GM19328 (cell line): ENCODE data around the gene PARD3.

Experiments
- ATAC-seq: cut with Tn5 transposase; IDR thresholded peaks from one replicate; pipeline ENCODE4 v1.9.1; 2021; ENCODE audit warnings: mild to moderate bottlenecking, moderate library complexity; ENCODE audit not compliant: unreplicated experiment

Gene PARD3

DNA sequence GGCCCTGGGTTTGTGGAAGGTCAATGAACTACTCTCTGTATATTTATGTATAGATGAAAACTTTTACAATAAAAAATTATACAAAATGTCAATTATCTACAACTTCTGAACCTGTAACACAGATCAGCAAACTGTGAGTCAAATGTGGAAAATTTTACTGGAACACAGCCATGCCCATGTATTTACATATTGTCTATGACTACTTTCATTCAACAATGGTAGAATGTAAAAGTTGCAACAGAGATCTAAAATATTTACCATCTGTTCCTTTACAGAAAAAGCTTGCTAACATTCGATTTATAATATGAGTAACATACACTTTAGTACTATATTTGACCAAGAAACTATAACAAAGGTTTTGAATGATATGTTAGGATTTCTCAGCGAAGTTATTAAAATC, 481.6 kb downstream of the PARD3 start:
- no peak for ATAC-seq

DNA sequence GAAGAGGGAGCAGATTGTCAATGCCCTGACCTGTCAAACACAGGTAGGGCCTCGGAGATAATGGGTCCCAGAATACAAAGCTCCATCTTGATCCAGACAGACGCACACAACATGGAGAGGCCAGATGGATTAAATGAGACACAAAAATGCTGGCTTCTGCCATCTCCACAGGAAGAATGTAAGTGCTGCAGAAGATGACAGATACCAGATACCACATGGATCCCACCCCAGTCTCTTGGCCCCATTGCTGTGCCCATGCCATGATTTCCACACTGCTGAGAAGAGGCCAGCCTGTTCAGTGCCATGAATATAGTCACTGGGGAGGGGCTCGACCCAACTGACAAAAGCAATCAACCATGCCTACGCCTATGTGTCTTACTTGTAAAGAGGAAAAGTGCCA, 487.9 kb downstream of the PARD3 start:
- ATAC-seq = no peak

DNA sequence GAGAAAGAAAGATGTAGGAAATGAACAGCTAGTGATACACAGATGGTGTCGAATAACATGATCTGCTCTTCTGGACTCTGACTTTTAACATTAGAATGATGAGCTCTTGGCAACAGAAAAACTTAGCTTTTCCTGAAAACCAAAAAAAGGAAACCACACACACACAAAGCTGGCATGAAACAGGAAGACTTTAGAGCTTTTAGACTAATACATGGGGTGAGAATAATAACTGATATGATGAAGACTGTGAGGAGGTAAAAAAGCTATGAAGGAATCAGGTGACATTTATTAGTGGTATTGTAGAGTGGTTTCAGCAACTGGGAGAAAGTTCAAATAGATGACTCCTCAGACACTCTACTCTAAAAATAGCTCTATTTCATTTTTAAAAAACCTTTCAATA, 491.9 kb downstream of the PARD3 start:
- ATAC-seq = no peak

DNA sequence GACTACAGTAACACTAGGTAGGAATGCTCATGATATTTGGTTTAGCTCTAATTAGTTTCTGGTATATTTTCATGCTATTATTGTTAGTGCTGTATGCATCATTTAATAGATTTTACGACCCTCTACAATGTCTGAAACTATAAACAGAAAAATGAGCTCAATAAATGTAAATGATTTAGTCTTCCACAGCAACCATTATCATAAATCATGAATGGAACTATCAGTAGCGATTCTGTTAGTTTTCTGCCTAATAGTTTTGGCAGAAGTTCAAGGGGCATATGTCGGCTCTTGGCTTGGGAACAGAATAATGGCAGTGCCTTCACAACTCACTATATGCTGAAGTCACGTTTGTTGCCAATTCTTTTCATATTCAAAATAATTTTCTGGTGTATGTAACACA, 494.8 kb downstream of the PARD3 start:
- no peak for ATAC-seq

DNA sequence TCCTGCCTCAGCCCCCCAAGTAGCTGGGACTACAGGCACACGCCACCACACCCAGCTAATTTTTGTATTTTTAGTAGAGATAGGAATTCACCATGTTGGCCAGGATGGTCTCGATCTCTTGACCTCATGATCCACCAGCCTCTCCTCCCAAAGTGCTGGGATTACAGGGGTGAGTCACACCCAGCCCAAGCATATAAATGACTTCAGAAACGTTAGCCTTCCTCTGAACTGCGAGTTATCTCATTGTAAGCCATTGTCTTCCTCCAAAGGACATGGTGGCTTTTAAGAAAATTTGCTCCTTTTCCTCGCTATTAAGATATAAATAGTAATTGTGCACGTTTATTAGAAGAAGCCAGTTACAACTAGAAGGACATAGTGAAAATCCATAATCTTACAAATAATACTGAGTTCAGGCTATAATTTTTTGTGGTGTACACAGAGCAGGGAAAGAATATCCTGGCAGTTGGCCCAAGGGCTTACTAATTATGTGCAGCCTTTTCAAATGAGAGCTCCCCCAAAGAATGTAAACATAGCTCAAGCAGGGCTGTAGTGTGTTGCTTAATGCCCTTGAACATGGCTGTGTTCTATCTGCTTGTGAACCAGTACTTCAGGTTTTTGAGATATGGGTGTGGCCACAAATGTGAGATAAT, 495.8 kb downstream of the PARD3 start:
- no peak for ATAC-seq

DNA sequence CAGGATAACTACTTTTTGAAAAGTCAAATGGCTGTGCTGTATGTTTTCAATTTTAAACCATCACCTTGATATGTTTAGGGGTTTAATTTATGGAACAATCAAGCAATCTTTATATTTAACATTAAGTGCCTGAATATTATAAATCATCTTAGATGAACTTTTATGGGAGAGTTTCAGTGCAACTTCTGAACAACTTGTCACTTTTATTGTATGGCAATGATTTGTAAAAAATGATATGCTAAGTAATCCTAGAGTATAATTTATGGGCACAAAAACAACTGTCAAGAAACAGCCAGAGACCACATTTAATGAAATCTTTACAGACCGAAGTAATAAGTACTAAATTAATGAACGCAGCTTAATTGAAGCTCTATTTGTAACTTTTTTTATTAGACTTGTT, 498.9 kb downstream of the PARD3 start:
- ATAC-seq = no peak

DNA sequence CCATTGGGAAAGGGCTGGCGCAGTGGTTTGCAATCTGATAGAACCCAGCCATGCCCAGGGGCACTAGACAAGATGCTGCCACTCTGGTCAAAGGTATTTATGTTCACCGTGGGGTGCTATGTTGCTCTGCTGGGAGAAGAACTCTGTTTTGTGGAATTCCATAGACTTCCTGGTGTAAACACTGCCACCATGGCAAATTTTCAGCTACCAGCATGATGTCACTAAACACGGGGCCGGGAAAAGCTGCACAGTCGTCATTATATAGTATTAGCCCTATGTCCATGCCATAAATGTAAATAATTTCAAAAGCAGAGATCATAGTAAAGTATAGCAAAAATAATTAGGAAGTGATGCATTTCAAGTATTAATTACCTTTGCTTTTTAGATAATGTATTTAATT, 500.6 kb downstream of the PARD3 start:
- ATAC-seq = no peak

DNA sequence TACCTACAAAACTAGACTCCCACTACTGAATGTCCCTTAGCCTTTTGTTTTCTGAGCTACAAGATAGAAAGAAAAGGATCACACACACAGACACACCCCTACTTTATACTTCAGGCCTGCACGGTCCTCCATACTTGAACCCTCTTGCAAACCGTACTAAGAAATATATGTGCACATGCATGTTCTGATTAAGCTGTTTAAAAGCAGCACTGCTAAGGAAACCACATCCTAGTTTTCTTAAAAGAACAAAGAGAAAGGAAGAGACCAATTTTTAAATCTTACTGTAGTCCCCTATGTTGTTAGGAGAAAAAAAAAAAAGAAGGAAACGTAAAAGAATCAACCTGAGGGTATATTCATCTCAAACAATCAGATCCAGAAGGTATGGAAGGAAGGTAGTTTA, 501.2 kb downstream of the PARD3 start:
- no peak for ATAC-seq

DNA sequence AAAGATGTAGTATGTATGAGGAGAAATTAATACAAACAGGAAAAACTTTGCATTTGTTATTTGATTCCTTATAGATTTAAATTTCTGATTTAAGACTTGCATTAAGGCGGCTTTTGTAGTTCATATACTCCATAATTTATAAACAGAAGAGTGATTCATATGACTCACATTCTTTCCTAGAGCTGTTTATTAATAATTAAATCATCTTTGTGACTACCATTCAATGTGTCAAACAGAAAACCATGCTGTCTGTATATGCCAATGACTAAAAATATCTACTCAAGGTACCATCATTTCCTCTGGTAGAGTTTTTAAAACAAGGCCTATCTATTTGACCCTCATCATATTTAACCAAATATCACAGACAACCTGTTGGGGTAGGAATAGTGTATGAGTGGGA, 501.7 kb downstream of the PARD3 start:
- ATAC-seq = no peak

DNA sequence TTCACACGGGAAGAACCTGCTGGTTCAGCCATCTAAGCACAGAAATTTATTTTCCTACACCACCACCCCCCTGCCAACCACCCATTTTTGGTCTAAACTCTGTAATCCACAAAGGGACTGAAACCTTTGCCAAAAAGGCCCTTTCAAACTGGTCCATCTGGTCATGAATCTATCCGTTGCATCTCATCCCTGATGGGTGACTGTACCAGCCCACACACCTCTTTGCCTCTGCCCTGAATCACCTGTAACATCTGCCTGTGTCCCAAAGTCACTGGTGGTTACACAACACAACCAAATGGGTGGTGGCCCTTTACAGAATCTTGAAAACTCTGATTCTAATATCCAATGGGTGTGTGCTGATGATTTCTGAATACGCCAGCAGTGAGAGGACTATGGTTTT, 503.4 kb downstream of the PARD3 start:
- no peak for ATAC-seq

DNA sequence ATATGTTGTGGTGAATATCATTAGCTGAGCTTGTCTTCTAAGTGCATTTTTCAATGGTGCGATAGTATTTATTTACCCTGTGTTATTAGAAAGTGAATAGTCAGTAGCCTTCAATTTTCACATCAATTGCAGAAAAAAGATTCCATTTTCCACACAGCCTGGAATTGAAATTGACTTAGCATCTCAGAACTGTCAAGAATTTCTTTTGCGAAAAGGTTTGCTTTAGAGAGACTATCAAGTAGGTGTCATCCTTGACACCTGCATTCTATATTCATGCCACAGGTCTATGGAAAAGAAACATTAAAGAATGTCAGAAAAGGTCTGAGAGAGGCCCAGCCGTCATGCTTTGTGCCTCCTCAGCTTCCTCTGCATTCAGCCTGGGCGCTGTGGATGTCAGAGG, 504.9 kb downstream of the PARD3 start:
- no peak for ATAC-seq

DNA sequence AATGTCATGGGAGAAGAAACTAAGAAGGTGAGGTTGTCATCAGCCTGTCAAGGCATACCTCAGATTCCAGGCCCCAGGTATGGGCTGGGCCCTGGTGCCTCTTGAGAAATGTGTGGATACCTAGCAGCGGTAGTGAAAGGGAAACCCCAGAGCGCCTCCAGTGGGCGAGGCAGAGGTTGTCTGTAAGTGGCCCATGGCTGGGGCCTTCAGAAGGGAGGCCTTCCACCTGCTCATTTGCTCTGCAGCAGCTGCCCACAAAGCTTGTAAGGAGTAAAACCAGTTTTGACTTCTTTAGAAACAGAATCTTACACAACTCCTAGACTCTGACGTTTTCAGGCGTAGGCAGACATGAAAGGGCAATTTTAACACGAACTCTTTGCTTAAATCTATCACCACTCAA, 509.9 kb downstream of the PARD3 start:
- peak; percentile 98 for ATAC-seq

DNA sequence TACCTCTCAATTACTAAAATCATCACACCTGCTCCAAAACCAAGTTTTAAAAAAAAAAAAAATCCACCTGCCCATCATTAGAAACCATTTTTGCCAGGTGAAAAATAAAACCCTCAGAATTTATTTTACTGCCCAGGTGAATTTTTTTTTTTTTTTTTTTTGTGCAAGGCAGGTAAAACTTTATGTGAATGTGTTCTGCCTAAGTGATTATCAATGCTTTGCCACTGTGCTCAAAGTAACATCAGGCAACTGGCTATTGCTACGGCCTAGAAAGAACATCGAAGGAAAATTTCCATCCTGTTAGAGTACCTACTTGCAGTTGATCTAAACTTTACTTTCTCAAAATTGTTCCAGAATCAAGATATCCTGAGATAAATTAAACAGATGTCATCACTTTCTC, 512.1 kb downstream of the PARD3 start:
- no peak for ATAC-seq

DNA sequence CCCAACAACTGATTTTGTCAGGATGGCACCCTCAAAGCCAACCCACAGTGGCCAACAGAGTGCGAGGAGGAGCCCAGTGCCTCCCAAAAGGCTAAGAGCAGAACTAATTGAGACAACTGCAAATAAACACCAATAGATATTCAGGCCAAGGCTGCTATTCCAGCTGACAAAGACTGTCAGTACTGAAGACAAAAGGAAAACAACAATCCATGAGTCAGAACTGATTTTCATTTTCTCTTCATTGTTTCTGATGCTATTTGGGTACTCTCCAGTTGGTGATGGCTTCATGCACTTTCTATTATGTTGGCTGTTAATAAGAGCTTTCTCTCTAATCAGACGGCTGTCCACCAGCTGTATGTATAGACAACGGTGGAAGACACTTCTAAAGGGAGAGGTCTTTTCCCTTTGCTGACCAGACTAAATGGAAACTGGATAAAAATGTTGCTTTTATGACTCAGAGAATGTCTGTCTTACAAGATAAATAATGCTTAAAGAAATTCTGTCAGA, 515.9 kb downstream of the PARD3 start:
- ATAC-seq = no peak

DNA sequence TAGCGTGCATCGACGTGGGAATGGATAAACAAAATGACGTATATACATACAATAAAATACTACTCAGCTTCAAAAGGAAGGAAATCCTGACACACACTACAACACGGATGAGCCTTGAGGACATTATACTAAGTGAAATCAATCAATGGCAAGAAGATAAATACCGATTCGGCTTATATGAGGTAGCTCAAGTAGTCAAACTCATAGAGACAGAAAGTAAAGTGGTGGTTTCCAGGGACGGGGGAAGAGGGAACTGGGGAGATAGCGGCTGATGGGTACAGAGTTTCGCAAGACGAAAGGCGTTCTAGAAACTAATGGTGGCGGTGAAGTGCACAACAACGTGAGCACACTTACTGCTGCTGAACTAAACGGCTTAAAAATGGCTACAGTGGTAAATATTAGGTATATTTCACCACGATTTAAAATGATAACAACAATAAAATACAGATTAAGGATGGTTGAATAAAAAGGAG, 516.7 kb downstream of the PARD3 start:
- ATAC-seq = no peak

DNA sequence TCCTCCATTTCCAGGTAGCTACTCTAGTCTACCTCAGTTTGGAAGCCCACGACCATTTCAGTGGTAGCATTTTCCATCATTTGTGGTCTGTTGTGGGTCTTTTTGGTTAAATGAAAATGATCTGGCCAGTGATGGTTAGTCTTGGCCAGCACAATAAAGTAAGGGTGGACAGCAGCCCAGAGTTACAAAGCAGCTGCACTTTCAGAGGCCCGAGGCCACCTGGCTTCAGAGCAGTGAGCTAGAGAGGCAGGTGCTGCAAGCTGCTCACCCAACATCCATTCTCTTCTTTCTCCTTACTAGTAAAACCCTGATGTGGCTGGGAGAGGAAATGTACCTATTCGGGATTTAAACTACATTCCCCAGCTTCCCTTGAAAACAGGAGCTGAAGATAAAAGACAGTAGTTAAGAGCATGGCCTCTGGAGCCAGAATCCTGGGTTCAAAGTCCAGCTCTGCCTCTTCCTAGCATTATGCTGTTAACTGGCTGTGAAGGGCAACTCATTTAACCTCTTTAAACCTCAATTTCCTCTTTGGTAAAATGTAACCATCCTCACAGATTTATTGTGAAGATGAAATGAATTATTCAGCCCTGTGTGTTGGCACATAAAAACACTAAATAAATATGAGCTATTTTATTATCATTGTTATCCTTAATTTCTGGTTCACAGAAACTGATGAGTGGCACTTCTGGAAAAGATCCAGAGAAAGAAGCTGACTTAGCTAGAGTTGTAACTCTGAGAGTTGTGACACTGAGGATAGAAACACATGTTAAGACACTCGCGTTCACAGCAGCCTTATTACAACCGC, 517.4 kb downstream of the PARD3 start:
- ATAC-seq = no peak

DNA sequence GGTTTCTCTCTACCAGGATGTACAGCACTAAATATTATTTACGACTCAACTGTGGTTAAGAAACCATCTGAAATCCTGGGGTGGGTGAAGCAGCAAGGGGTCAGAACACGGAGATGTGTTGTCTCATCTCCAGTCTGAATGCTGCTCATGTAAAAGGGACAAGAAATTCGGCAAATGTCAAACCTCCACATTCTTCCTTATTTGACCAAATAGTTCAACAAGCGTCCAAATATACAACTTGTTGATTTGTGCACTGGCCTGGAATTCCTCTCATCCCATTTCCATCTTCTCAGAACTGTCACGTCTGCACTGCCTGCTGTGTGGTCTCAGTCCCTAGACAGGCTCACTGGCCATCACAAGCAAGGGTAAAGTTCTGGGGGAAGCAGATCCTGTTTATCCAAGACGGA, 520.0 kb downstream of the PARD3 start:
- ATAC-seq = no peak

DNA sequence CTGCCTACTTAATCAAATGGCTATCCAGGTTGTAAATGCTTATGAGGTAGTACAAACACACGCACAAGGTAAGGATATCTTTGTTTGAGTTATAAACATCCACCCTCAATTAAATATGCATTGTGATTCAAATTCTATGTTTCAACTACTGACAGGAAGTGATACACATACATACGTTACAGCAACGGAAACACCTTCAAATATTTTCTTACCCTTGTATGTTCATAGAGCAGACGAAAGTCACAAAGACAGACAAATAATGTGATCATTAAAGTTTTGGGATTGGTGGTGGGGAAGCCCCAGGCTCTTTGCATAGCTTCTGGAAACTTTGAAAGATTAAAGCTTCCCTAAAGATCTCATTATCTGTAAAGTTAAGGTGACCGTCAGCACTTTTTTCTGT, 521.0 kb downstream of the PARD3 start:
- no peak for ATAC-seq

DNA sequence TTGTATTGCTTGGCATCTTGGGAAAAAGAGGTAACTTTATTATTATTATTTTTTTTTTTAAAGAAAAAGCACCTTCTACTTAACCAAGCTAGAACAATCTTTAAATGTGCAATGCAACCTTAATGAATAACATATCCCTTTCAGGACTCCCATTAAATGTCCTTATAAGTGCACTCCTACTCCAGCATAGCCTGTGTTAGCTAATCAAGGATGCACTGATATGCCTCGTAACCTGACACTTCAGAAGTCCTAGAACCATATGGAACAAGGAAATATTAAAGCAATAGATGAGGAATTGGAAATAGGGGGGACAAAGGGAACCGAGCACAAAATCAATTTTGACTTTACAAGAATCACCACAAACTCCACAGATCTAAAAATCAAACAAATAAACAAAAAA, 522.4 kb downstream of the PARD3 start:
- no peak for ATAC-seq

DNA sequence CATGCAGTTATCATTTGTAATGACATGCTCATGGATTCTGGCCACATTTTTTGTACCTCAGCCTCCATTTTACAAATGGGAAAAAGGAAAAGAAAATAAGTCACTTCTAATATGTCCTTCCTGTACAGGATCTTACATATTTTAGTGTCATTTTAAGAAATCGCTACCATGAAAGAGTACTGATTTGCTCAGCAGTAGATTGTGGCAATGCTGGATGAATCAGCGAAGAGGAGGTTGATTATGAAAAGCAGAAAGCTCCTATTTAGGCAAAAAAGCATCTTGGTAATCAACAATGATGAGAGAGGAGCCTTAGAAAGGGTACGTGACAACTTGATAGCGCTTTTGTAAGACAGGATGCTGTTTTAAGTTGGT, 522.9 kb downstream of the PARD3 start:
- ATAC-seq = no peak

DNA sequence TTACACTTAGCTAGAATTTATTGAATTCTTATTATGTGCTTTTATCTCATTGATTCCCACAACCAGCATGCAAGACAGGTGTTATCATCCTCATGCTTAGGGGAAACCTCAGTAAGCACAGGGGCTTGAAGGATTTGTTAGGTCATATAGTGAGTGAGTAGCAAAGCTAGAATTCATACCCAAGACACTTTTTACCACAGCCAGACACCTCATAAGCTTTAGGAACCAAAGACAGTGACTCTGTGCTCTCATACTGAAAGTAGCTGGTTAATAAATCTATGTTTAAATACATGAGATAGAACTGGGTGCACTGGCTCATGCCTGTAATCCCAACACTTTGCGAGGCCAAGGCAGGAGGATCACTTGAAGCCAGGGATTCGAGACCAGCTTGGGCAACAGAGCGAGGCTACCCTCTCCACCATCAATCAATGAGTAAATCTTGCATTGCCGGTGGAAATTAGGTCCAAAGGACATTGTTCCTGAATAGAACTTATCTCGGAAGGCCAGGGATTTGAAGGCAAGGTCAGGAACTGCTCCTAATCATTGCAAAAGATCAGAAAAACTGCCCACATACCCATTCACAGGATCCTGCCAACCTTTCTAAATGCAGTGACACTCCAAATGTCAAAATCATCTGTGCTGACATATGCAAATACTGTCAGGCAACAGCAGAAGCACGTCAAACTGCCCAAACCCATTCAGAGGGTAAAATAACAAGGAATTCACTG, 523.5 kb downstream of the PARD3 start:
- ATAC-seq = no peak
